HEK293 (cell line): ENCODE results near the gene ELL.

Experiments
- CTCF ChIA-PET: fragments of 350-600 bp; formaldehyde crosslinking; extraction: SDS; loops from one replicate; lab custom pipeline; 2021; ENCODE audit warnings: antibody characterized with exemption; lab: Yijun Ruan, JAX
- POLR2A ChIA-PET: fragments of 300-600 bp; formaldehyde crosslinking; extraction: SDS; loops from one replicate; lab custom pipeline; 2020; ENCODE audit warnings: antibody characterized with exemption, inconsistent platforms; lab: Yijun Ruan, JAX
- H3K27ac ChIP-seq: fragments of 200-500 bp; sonication (Bioruptor generic); 2 replicates; pipeline ENCODE4 v1.5.1; 2014; ENCODE audit warnings: low read depth, low read length, control low read depth, inconsistent platforms; ENCODE audit errors: extremely low read depth
- H3K36me3 ChIP-seq, 2 experiments: fragments of 200-500 bp in 1 of 2; sonication (Bioruptor generic) in 1 of 2; 1 replicate in 1 of 2; 2 replicates in 1 of 2; pipeline ENCODE4 v1.5.1; 2014 to 2017; ENCODE audit warnings: inconsistent platforms in 2 of 2, low read length in 2 of 2; ENCODE audit not compliant: control insufficient read depth in 2 of 2, insufficient read depth in 1 of 2
- H3K4me1 ChIP-seq: fragments of 200-500 bp; sonication (Bioruptor generic); 2 replicates; pipeline ENCODE4 v1.5.1; 2014; ENCODE audit warnings: mild to moderate bottlenecking, low read length, inconsistent platforms; ENCODE audit not compliant: control insufficient read depth, insufficient read depth
- H3K4me3 ChIP-seq: 2 replicates; pipeline ENCODE4 v1.5.1; 2011; ENCODE audit warnings: low read depth, mild to moderate bottlenecking, control low read depth, low read length, moderate library complexity
- H3K9me3 ChIP-seq: fragments of 200-500 bp; sonication (Bioruptor generic); 2 replicates; pipeline ENCODE4 v1.5.1; 2014; ENCODE audit warnings: low read depth, low read length, inconsistent platforms; ENCODE audit not compliant: control insufficient read depth, insufficient read depth
- AEBP2 ChIP-seq: fragments of 450-650 bp; formaldehyde crosslinking; IDR thresholded peaks from 2 replicates; pipeline ENCODE4 v1.5.1; 2016; ENCODE audit warnings: missing biosample characterization, missing genetic modification characterization, borderline replicate concordance
- BCL11A ChIP-seq: fragments of 450-650 bp; formaldehyde crosslinking; IDR thresholded peaks from 2 replicates; pipeline ENCODE4 v1.5.1; 2016; ENCODE audit warnings: low read depth, missing biosample characterization, missing genetic modification characterization
- CTCF ChIP-seq: fragments of 450-650 bp; formaldehyde crosslinking; IDR thresholded peaks from 2 replicates; pipeline ENCODE4 v1.5.1; 2016; ENCODE audit warnings: missing biosample characterization, missing genetic modification characterization
- KLF10 ChIP-seq: fragments of 450-650 bp; IDR thresholded peaks from 2 replicates; pipeline ENCODE4 v1.5.1; 2018; ENCODE audit warnings: missing biosample characterization, mild to moderate bottlenecking, missing genetic modification characterization
- PATZ1 ChIP-seq: fragments of 450-650 bp; formaldehyde crosslinking; IDR thresholded peaks from 2 replicates; pipeline ENCODE4 v1.5.1; 2016; ENCODE audit warnings: missing biosample characterization, missing genetic modification characterization
- PBX3 ChIP-seq: sonication (generic); formaldehyde crosslinking; IDR thresholded peaks from 2 replicates; pipeline ENCODE4 v1.8.1; 2022; ENCODE audit warnings: mild to moderate bottlenecking, moderate library complexity, missing genetic modification reagents
- RBAK ChIP-seq: fragments of 450-650 bp; formaldehyde crosslinking; IDR thresholded peaks from 2 replicates; pipeline ENCODE4 v1.5.1; 2016; ENCODE audit warnings: missing biosample characterization, missing genetic modification characterization
- YY2 ChIP-seq: fragments of 450-650 bp; formaldehyde crosslinking; IDR thresholded peaks from 2 replicates; pipeline ENCODE4 v1.5.1; 2016; ENCODE audit warnings: missing biosample characterization, missing genetic modification characterization
- ZBTB17 ChIP-seq: fragments of 450-650 bp; formaldehyde crosslinking; IDR thresholded peaks from 2 replicates; pipeline ENCODE4 v1.5.1; 2016; ENCODE audit warnings: missing biosample characterization, missing genetic modification characterization
- ZFP3 ChIP-seq: fragments of 450-650 bp; formaldehyde crosslinking; IDR thresholded peaks from 2 replicates; pipeline ENCODE4 v1.5.1; 2016; ENCODE audit warnings: low read depth, missing biosample characterization, missing genetic modification characterization
- ZNF169 ChIP-seq: fragments of 450-650 bp; formaldehyde crosslinking; IDR thresholded peaks from 2 replicates; pipeline ENCODE4 v1.5.1; 2016; ENCODE audit warnings: missing biosample characterization, missing genetic modification characterization
- ZNF211 ChIP-seq: fragments of 450-650 bp; formaldehyde crosslinking; IDR thresholded peaks from 2 replicates; pipeline ENCODE4 v1.5.1; 2016; ENCODE audit warnings: low read depth, missing biosample characterization, missing genetic modification characterization
- ZNF214 ChIP-seq: fragments of 450-650 bp; formaldehyde crosslinking; IDR thresholded peaks from 2 replicates; pipeline ENCODE4 v1.5.1; 2017; ENCODE audit warnings: missing biosample characterization, mild to moderate bottlenecking, missing genetic modification characterization, borderline replicate concordance
- ZNF223 ChIP-seq: fragments of 450-650 bp; formaldehyde crosslinking; IDR thresholded peaks from 2 replicates; pipeline ENCODE4 v1.5.1; 2016; ENCODE audit warnings: missing biosample characterization, missing genetic modification characterization
- ZNF292 ChIP-seq: fragments of 450-650 bp; formaldehyde crosslinking; IDR thresholded peaks from 2 replicates; pipeline ENCODE4 v1.5.1; 2016; ENCODE audit warnings: low read depth, missing biosample characterization, missing genetic modification characterization, borderline replicate concordance
- ZNF341 ChIP-seq: fragments of 450-650 bp; formaldehyde crosslinking; IDR thresholded peaks from 2 replicates; pipeline ENCODE4; 2016; ENCODE audit warnings: low read depth, missing biosample characterization, missing genetic modification characterization
- ZNF362 ChIP-seq: fragments of 450-650 bp; formaldehyde crosslinking; IDR thresholded peaks from 2 replicates; pipeline ENCODE4 v1.5.1; 2016; ENCODE audit warnings: missing biosample characterization, missing genetic modification characterization
- ZNF391 ChIP-seq: fragments of 450-650 bp; formaldehyde crosslinking; IDR thresholded peaks from 2 replicates; pipeline ENCODE4 v1.5.1; 2016; ENCODE audit warnings: low read depth, missing biosample characterization, missing genetic modification characterization, borderline replicate concordance
- ZNF433 ChIP-seq: fragments of 450-650 bp; formaldehyde crosslinking; IDR thresholded peaks from 2 replicates; pipeline ENCODE4 v1.5.1; 2016; ENCODE audit warnings: missing biosample characterization, missing genetic modification characterization, low read depth
- ZNF48 ChIP-seq: fragments of 450-650 bp; formaldehyde crosslinking; IDR thresholded peaks from 2 replicates; pipeline ENCODE4 v1.5.1; 2016; ENCODE audit warnings: missing biosample characterization, missing genetic modification characterization
- ZNF488 ChIP-seq: fragments of 450-650 bp; formaldehyde crosslinking; IDR thresholded peaks from 2 replicates; pipeline ENCODE4 v1.5.1; 2016; ENCODE audit warnings: missing biosample characterization, missing genetic modification characterization
- ZNF501 ChIP-seq: fragments of 450-650 bp; formaldehyde crosslinking; IDR thresholded peaks from 2 replicates; pipeline ENCODE4 v1.5.1; 2016; ENCODE audit warnings: missing biosample characterization, missing genetic modification characterization
- ZNF555 ChIP-seq: fragments of 450-650 bp; formaldehyde crosslinking; conservative IDR thresholded peaks from 2 replicates; pipeline ENCODE4 v1.5.1; 2017; ENCODE audit warnings: missing biosample characterization, mild to moderate bottlenecking, missing genetic modification characterization, inconsistent platforms
- ZNF561 ChIP-seq: fragments of 450-650 bp; IDR thresholded peaks from 2 replicates; pipeline ENCODE4 v1.5.1; 2018; ENCODE audit warnings: missing biosample characterization, missing genetic modification characterization, borderline replicate concordance
- ZNF571 ChIP-seq: fragments of 450-650 bp; formaldehyde crosslinking; IDR thresholded peaks from 2 replicates; pipeline ENCODE4 v1.5.0; 2017; ENCODE audit warnings: missing biosample characterization, missing genetic modification characterization
- ZNF626 ChIP-seq: fragments of 450-650 bp; sonication (Bioruptor Pico); formaldehyde crosslinking; IDR thresholded peaks from 2 replicates; pipeline ENCODE4 v1.5.1; 2018; ENCODE audit warnings: missing biosample characterization, missing genetic modification characterization, inconsistent platforms
- ZNF660 ChIP-seq: fragments of 450-650 bp; IDR thresholded peaks from 2 replicates; pipeline ENCODE4 v1.5.1; 2018; ENCODE audit warnings: missing biosample characterization, mild to moderate bottlenecking, missing genetic modification characterization
- ZNF670 ChIP-seq: fragments of 450-650 bp; formaldehyde crosslinking; IDR thresholded peaks from 2 replicates; pipeline ENCODE4 v1.5.1; 2016; ENCODE audit warnings: missing biosample characterization, missing genetic modification characterization, low read depth
- ZNF701 ChIP-seq: fragments of 450-650 bp; formaldehyde crosslinking; IDR thresholded peaks from 2 replicates; pipeline ENCODE4 v1.5.1; 2016; ENCODE audit warnings: missing biosample characterization, missing genetic modification characterization
- ZNF791 ChIP-seq: fragments of 450-650 bp; formaldehyde crosslinking; IDR thresholded peaks from 2 replicates; pipeline ENCODE4 v1.5.1; 2016; ENCODE audit warnings: missing biosample characterization, missing genetic modification characterization
- ZSCAN30 ChIP-seq: fragments of 450-650 bp; IDR thresholded peaks from 2 replicates; pipeline ENCODE4 v1.5.1; 2018; ENCODE audit warnings: missing biosample characterization, mild to moderate bottlenecking, missing genetic modification characterization, moderate library complexity

ELL gene

GRCh38 chr19:18419195-18419698 lies 102.6 kb downstream of the ELL start, which contains the start of gene SSBP4:
Gene SSBP4, plus strand, starts transcription at chr19:18419398. Its CDS starts 251 bp downstream, at chr19:18419649.
- CTCF ChIA-PET, result interaction anchor here (0.6 to 4.5 kb wide), 13 partner anchors 10 to 223 kb away, joined by 3 to 32 read pairs (median 3); partner anchors contain the start of gene GDF15
- no peaks in the 10 kb centered on the region for H3K9me3 ChIP-seq
- H3K4me1 ChIP-seq, result peaks cover 9% of the 10 kb centered on the region; the same call in 1 of the 2 replicates
- TF ChIP-seq PATZ1 (tag by site-specific recombination) (no peak), ZNF292 (no peak), ZNF626 (tag by site-specific recombination) (no peak), ZNF670 (tag by site-specific recombination) (no peak), ZNF660 (tag by site-specific recombination) (peak; percentile 69; the same call in 1 of the 2 replicates), BCL11A (no peak), ZNF501 (no peak), ZBTB17 (no peak), ZNF488 (tag by site-specific recombination) (no peak), YY2 (tag by site-specific recombination) (no peak), ZNF561 (tag by site-specific recombination) (peak; percentile 66; the same call in 1 of the 2 replicates), RBAK (no peak), ZSCAN30 (tag by site-specific recombination) (0 out of 2 replicates have a peak, but pooled peaks have one; percentile 52), ZNF391 (tag by site-specific recombination) (no peak), AEBP2 (tag by site-specific recombination) (no peak), ZNF169 (no peak), ZNF433 (tag by site-specific recombination) (no peak), ZNF211 (no peak), ZNF48 (tag by site-specific recombination) (no peak), PBX3 (peak; percentile 70), ZNF341 (tag by site-specific recombination) (peak; percentile 86), ZNF214 (tag by site-specific recombination) (no peak), ZNF555 (tag by site-specific recombination) (no peak), ZNF571 (tag by site-specific recombination) (no peak), CTCF (tag by site-specific recombination) (no peak), ZNF362 (no peak), ZNF791 (no peak), ZNF701 (tag by site-specific recombination) (no peak), KLF10 (tag by site-specific recombination) (peak; percentile 62; the same call in 1 of the 2 replicates), ZFP3 (tag by site-specific recombination) (no peak), ZNF223 (no peak)

More at GRCh38 chr19:18419195-18419698, 102.6 kb downstream of the ELL start, which contains the start of gene SSBP4:
- H3K36me3 ChIP-seq, result no peaks in the 10 kb centered on the region
- peak within 1 kb of the TSS; percentile 63; the same call in 1 of the 2 replicates for H3K27ac ChIP-seq
- POLR2A ChIA-PET, result interaction anchor here (0.5 to 4.2 kb wide), 7 partner anchors 10 to 413 kb away, joined by 3 to 75 read pairs (median 4); partner anchors contain the start of genes JUND and UPF1
- peak within 1 kb of the TSS; percentile 53 for H3K4me3 ChIP-seq
